Stromal cell of bone marrow (primary cell): ENCODE data around the gene SNX1.
"Not testable (repeated sequence)": the region's sequence is repeated elsewhere in the genome, so short reads cannot be mapped to it uniquely, and the experiment has no call there.

Experiments
- DNase-seq: peaks from one replicate; pipeline ENCODE4 v3.0.0-alpha.2; 2012; ENCODE audit warnings: low read depth

SNX1 gene

GRCh38 chr15:64095795-64096667 is at the start of gene SNX1:
Gene SNX1, plus strand, starts transcription at chr15:64095982. Its CDS starts 32 bp downstream, at chr15:64096014.
- peak; percentile 91 for DNase-seq

DNA sequence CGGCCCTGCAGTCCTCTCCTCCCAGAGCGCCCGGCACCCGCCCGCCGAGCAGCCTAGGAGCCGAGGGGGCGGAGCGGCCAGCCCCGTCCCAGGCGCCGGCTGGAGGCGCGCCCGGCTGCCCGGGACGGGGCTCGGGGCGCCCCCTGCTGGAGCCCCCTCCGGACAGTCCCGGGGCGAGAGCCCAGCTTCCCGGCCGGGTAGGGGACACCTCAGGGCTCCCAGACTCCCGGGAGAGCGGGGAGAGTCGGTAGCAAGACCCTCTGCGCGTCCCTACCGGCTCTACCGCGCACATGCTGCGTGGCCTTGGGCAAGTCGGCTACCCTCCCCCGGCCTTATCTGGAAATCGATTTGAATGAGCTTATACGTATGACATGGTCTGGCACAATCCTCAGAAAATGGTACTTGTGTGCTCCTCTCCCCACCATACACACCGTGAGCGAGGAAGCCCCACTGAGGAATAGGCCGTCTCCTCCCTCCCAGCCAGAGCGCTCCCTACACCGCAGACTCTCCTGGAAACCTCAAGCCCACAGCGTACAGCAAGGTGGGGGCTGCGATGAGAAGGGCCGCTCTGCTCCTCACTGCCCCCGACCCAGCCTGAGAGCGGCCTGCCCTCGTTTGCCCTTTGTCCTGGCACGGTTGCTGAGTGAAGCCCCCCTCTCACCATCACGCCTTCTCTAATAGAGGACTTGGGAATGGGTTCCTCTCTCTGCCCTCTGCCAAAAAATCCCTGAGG is 49.2 kb upstream of the SNX1 start, which contains the start of gene DAPK2:
TSS of gene DAPK2 (minus strand) at position 65 of the 733 bp plus-strand sequence. CDS start 6,224 bp downstream, outside the sequence.
- DNase-seq = peak; percentile 49

- no peak for DNase-seq
These were observed 46.9 kb upstream of the SNX1 start for GRCh38 chr15:64048781-64049460.

DNA sequence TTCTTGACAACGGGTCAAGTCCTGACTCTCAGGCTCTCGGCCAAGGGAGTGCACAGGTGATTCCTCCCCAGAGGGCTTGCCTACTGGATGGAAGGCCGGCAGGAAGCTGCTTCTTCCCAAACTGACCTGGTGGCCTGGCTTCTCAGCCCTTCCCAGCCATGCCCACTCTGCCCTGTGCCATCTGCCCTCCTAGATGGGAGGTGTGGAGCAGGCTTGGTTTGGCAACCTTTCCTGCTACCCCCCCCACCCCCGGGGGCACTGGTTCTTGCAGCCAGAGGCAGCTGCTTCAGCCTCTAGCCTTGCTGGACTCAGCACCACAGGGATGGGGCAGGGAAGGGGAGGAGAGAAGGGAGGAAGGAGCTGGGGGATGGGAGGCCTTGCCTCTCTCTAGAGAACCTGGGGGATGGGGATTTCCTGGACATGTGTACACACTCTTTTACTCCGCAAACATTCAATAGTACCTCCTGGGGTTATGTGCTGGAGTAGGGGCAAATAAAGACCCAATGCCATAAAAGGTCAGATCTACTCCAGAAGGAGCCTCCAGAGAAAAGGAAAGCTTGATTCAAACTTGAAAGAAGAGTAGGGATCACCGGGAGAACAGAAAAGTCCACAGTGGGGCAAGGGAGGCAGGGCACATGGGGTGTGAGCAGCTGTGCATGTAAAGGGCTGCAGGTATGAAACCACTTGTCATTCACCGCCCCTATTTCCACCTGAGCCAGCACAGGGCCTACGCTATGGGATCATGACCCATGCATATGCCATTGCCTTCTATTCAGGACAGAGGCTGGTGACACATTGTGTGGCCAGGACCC is 45.3 kb upstream of the SNX1 start:
- no peak for DNase-seq

GRCh38 chr15:64051093-64051402 is 44.7 kb upstream of the SNX1 start:
- no peak for DNase-seq

DNA sequence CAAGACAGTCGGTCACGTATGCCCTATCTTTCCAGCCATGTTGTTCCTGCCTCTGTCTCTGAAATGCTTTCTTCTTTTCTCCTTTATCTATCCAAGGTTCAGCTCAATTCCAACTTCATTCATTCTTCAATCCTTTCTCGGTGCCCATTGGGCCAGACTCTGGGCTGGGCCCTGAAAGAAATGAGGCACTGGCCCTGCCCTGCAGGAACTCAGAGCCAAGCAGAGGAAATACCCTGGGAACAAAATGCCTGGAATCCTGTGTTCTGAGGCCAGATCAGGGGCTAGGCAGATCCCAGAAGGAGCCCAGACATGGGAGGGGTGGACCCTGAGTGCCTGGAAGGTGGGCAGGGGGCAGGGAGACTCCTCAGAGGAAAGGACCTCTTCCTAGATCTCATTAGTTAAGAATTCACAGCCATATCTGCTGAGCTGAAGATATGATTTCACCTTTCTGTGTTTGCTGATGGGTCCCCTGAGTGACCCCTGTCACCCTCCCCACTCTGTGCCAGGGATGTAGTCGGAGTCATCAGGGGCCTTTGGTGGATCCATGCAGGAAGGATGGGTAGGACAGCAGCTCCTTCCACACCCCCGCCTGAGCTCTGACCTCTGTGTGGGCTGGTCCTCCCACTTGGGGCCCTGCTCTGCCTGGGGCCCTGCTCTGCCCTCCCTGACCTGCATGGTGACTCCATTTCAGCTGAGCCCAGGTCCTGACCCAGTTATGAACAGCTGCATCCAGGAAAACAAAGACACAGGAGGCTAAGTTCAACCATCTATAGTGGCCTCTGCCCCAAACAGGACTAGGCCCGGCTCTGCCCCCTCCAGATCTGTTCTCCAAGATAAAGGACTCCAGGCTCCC is 44.1 kb upstream of the SNX1 start:
- no peak for DNase-seq

- no peak for DNase-seq
These were observed 42.8 kb upstream of the SNX1 start for GRCh38 chr15:64052925-64053491.

- DNase-seq = not testable (repeated sequence)
These were observed 42.1 kb upstream of the SNX1 start for GRCh38 chr15:64053674-64054073.

GRCh38 chr15:64058279-64058678 is 37.5 kb upstream of the SNX1 start:
- DNase-seq = no peak

DNA sequence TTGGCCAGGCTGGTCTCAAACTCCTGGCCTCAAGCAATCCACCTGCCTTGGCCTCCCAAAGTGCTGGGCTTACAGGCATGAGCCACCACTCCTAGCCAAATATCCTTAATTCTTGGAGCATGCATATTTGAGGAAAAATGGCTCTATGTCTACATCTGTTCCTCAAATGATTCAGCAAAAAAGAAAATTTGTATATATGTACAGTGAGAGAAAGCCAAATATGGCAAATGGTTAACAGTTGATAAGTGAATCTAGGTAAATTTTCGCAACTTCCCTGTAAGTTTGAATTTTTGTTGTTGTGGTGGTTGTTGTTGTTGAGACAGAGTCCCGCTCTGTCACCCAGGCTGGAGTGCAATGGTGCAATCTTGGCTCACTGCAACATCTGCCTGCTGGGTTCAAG is 36.7 kb upstream of the SNX1 start:
- DNase-seq = not testable (repeated sequence)

DNA sequence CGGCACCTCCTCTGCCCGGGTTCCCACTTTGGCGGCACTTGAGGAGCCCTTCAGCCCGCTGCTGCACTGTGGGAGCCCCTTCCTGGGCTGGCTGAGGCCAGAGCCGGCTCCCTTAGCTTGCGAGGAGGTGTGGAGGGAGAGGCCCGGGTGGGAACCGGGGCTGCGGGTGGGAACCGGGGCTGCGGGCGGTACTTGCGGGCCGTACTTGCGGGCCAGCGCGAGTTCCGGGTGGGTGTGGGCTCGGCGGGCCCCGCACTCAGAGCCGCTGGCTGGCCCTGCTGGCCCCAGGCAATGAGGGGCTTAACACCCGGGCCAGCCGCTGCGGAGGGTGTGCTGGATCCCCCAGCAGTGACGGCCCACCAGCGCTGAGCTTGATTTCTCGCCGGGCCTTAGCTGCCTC is 35.1 kb upstream of the SNX1 start:
- no peak for DNase-seq

DNA sequence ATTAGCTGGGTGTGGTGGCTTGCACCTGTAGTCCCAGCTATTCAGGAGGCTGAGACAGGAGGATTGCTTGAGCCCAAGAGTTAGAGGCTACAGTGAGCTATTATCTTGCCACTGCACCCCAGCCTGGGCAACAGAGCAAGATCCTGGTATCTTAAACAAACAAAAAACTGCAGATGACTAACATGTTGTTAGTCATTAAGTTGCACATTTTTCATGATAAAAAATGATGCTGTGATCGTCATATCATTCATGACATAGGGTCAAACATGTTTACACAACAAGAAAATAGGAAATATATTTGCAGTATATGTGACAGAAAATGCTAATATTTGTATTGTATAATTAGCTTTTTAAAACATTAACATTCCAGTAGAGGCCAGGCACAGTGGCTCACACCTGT is 29.3 kb upstream of the SNX1 start:
- no peak for DNase-seq

DNA sequence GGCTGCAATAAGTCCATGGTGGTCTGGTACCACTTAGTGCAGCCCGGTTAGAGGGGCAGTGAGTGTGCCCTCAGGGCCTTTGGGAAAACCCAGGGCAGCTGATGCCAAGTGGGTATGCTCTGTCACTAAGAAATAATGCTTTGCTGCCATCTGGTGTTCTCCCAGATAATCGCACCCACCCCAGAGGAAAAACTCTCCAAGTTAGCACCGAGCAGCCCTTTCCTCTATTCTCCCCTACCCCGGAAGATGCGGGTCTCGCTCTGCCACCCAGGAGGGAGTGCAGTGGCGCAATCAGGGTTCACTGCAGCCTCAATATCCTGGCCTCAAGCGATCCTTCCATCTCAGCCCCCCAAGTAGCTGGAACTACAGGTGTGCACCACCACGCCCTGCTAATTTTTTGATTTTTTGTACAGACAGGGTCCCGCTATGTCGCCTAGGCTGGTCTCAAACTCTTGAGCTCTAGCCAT is 28.2 kb upstream of the SNX1 start:
- DNase-seq = no peak

DNA sequence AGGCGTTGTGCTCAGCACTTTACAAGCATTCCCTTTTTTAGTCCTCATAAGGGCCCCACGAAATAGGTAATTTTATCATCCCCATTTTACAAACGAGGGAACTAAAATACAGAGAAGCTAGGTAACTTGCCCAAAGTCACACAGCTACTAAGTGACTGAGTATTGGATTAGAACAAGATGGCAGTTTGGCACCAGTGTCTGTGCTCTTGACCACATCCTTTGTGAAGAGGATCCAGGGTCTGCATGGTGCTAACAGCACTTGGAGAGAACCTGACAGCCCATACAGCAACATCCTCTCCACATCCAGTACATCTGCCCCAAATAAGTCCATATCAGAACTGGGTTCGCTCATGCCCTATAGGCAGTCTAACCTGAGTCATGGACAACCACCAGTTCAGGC is 27.6 kb upstream of the SNX1 start:
- no peak for DNase-seq

GRCh38 chr15:64070106-64070505 is 25.7 kb upstream of the SNX1 start:
- DNase-seq = no peak

GRCh38 chr15:64070965-64071851 is 24.6 kb upstream of the SNX1 start:
- DNase-seq = peak; percentile 84

GRCh38 chr15:64071931-64072765 is 23.6 kb upstream of the SNX1 start:
- DNase-seq = no peak

GRCh38 chr15:64072812-64073211 is 23.0 kb upstream of the SNX1 start:
- DNase-seq = no peak
